ENCODE measurements around the gene FARS2.

- TF ChIP-seq POLR2A (IDR thresholded peaks at IDR 0.05; ENCODE audit: low read length) (no peak), GATA1 (IDR thresholded peaks at IDR 0.05; ENCODE audit: low read depth, low read length) (no peak)
Measured at GRCh38 chr6:5469101-5469846, 208.0 kb downstream of the FARS2 start.
